ENCODE results near the gene CRACDL.

The CRACDL gene

DNA sequence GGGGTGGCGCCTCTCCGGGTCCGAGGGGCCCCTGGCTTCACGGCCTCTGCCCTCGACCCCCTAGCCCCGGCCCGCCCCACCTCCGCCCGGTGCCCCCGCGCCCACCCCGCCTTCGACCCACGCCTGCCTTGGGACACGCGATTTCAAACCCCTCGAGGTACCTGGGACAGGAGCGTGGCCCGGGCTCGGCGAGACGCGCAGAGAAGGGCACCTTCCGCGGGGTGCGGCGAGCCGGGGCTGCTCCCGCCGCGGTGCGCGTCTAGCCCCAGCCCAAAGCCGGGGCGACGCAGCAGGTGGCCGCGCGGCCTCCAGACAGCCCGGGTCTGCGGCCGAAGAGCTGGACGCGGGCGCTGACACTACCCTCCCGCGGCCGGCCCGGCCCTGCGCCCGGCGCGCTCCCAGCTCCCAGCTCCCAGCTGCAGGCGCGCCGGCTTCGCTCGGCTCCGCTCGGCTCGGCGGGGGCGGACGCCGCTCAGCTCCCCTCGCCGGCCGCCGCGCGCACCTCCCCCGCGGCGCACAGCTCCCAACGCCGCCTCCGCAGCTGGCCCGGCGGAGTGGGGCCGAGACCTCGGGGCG, at the start of gene CRACDL:
Gene CRACDL (minus strand): TSS at position 449 of the 576 bp plus-strand sequence. CDS start 89,425 bp downstream, outside the sequence.
- peak in 1 of 3 experiments; percentile 10 for DNase-seq (ENCODE audit: low read depth in 3 of 3)

GRCh38 chr2:98975611-98976010, 39.6 kb upstream of the CRACDL start:
- DNase-seq (ENCODE audit: low read depth in 3 of 3), result no peak

DNA sequence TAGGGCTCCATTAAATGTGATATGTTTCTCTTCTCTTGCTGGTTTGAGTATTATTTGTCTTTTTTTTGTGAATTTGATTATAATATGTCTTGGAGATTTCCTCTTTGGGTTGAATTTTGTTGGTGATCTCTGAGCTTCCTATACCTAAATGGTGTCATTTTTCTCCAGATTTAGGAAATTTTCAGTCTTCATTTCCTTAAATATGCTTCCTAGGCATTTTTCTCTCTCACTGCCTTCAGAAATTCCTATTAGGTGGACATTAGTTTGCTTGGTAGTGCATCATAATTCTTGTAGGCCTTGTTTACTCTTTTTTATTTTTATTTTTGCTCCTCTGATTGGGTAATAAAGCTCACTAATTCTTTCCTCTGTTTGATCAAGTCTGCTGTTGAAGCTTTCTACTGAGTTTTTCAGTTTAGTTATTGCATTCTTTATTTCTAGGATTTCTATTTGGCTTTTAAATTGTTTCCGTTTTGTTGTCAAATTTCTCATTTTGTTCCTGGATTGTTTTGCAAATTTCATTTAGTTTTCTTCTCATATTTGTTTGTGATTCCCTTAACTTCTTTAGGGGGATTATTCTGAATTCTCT, 36.6 kb upstream of the CRACDL start:
- DNase-seq (ENCODE audit: low read depth in 3 of 3), result no peak

DNA sequence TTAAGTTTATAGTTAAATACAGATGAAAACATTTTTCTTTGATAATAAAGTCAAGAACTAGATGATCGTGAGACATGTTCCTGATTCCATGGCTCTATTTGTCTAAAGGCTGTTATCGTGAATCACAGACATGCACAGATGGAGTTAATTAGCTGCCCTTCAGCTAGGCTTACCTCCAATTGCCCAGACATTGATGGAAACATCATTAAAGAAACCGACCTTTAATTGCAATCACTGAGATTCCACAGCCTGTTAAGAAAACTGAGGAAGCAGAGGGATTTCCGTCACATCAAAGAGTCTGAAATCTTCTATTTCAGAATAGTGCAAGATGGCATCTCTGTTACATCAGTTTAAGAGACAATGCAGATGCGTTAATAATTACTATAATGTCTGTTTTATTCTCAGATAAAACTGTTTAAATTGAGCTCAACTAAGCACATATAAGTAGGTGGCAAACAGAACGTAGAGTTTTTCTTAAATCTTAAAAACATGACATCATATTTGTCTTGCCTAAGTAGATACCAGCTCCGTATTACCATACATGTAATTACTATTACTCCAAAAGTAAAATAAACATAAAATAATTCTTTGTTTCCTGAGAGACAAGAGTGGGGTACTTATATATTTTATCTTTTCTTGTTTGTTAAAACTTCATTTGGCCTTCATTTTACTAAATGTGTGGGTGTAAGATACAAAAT, 23.9 kb upstream of the CRACDL start:
- DNase-seq (ENCODE audit: low read depth in 3 of 3), result no peak

GRCh38 chr2:98952966-98953365, 16.9 kb upstream of the CRACDL start:
- DNase-seq (ENCODE audit: low read depth in 3 of 3), result no peak

DNA sequence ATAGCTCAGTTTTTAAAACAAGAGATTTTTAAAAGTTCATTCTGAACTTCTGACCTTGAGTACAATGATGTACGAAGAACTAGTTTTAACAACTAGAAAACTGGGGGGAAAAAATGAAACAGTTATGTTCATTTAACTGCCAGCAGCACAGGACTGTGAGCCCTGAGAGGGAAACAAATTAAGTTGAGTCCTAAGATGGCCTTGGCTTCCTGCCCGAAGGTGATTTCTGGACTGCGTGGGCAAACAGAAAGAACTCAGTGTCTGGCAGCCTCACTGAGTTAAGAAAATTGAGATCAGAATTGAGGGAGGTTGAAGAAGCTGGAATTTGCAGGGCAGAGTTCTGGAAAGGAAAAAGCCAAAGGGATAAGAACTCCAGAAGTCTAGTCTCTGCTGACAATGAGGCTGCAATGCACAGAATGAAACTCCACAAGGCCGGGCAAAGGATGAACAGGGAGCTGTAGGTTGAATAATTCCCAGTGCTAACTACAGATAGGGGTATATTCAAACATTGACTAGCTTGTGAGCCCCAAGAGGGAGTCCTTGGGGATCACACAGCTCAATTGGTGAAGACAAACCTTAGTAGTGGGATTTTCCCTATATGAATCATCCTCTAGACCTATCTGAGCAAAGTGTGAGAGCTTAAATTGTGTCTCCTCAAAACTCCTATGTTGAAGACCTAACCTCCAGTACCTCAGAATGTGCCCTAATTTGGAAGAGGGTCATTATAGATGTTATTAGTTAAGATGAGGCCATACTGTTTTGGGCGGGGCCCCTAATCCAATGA, 13.1 kb upstream of the CRACDL start:
- no peak for DNase-seq (ENCODE audit: low read depth in 3 of 3)

GRCh38 chr2:98947554-98947953, 11.5 kb upstream of the CRACDL start:
- DNase-seq (ENCODE audit: low read depth in 3 of 3), result no peak

- no peak for DNase-seq (ENCODE audit: low read depth in 3 of 3)
Observed at GRCh38 chr2:98946855-98947254, 10.8 kb upstream of the CRACDL start.

- no peak for DNase-seq (ENCODE audit: low read depth in 3 of 3)
Observed at GRCh38 chr2:98944775-98945174, 8.8 kb upstream of the CRACDL start.

GRCh38 chr2:98940102-98940501, 4.1 kb upstream of the CRACDL start:
- no peak for DNase-seq (ENCODE audit: low read depth in 3 of 3)

DNA sequence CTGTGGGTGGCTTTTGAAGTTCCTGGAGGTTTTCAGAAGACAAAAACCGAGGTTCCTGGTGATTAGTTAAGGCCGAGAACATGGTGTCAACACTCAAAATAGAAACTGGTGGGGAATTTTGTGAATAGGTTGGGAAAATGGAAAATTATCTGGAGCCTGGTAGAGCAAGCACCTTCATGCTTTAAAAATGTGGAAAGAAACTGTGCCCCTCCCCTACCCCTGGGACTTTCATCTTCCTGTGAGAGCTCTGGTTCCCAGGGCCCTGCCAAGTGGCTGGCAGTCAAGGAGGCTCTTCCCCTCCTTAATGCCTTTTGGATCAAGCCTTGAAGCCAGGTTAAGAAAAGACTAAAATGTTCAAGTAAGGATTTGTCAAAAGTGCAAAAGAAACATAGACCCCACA, 1.9 kb upstream of the CRACDL start:
- DNase-seq (ENCODE audit: low read depth in 3 of 3), result no peak

- peak in 1 of 3 experiments; percentile 22 for DNase-seq (ENCODE audit: low read depth in 3 of 3)
Observed at GRCh38 chr2:98936353-98937351, 627 bp upstream of the CRACDL start.

GRCh38 chr2:98935111-98935770, 784 bp downstream of the CRACDL start:
- DNase-seq (ENCODE audit: low read depth in 3 of 3), result no peak

DNA sequence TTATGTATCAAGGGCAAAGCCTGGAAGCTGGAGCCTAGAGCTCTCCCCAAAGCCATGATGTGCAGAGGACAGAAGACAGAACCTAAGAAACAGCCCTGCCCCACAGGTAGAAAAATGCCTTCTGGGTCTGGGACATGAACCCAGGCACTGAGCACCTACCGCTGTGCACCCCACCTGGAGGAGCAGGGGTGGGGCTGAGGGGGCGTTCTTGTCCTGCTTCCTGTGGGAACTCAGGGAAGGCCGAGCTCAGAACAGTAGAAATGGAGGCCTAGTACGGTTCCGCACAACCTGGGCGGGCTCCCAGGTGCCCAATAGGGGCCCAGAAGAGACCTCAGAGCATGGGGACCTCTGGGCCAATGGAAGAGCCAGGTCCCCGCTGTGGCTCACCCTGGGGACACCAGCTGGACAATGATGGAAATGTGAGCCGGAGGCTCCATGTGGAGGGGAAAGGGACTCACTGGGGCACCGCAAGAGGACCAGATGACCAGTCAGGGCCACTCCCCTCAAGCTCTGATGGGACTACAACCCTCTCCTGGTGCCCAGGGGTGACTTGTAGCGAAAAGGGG, 3.2 kb downstream of the CRACDL start:
- DNase-seq (ENCODE audit: low read depth in 3 of 3), result no peak

- no peak for DNase-seq (ENCODE audit: low read depth in 3 of 3)
Observed at GRCh38 chr2:98932164-98932563, 3.9 kb downstream of the CRACDL start.

DNA sequence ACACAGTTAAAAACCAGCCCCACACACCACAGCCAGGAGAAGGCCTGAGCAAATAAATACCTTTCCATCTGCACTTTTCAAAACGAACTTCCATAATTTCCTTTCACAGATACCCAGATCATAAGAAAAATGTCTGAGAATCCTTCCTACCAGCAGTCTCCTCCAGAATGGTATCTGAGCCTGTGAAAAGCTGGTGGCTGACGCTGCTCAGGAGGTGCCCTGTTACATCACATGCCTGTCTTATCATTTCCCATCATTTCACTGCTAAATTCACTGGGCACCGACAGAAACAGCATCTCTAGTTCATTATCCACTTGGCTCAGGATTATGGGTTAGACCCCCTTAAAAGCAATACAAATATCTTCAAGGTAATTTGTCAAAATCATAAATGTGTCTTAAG, 4.4 kb downstream of the CRACDL start:
- no peak for DNase-seq (ENCODE audit: low read depth in 3 of 3)

DNA sequence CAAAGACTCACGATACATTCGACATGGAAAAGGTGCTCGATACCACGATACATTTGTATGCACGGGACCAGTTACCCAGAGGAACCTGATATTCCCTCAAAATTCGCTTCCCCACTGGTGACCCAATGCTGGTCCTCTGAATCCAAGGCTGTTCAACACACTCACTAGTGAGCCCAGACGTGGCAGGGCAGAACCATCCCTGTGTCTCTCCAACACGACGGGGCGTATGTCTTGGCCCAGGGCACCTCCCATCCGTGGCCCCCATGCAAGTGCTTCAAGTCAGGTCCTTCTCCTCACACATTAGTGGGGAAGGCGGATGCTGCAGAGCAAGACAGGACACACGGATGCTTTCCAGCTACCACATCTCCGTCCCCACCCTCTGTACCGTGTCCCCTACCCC, 6.1 kb downstream of the CRACDL start:
- no peak for DNase-seq (ENCODE audit: low read depth in 3 of 3)

DNA sequence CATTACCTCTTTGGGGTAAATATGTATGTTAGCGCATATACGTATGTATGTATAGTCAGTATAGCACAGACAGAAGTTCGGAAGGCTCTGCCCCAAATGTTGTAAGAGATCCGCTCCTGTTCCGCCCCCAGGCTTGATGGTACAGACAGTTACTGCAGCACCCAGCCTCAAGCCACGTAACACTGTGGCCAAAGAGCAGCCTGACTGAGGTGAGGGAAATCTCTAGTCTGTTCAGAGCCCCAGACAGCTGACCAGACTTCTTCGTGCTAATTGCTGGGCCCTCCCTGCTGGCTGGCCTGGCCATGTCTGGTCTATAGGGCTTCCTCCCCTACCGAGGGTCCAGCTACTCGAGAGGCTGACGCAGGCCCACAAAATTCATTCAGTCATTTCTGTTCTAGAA, 7.8 kb downstream of the CRACDL start:
- DNase-seq (ENCODE audit: low read depth in 3 of 3), result no peak

GRCh38 chr2:98927027-98927426, 9.0 kb downstream of the CRACDL start:
- DNase-seq (ENCODE audit: low read depth in 3 of 3), result no peak

DNA sequence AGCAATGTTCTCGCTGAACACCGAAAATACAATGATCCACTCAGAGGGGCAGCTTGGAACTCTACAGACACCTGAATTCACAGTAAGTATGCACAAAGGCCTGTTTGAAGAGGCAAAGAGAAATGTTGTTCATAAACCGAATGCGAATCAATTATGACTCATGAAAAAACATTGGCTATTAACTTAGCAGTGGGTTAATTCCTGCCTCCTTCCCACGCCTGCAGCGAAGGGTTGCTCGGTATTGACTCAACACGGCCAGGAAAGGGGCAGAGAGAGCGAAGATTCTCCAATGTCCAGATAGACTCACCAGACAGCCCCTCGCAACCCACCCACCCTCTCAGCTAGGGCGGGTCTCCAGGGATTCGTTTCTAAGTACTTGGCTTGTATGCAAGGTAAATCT, 9.4 kb downstream of the CRACDL start:
- no peak for DNase-seq (ENCODE audit: low read depth in 3 of 3)
